ENCODE data around the gene NHLRC3.
"Not testable (repeated sequence)": the region's sequence is repeated elsewhere in the genome, so short reads cannot be mapped to it uniquely, and the experiment has no call there.

NHLRC3 gene

GRCh38 chr13:39047560-39047959, 9.3 kb downstream of the NHLRC3 start:
- Histone ChIP-seq H3K4me3 (ENCODE audit: low read length) (no peak overlapping the region), H3K27me3 (ENCODE audit: control insufficient read depth, insufficient read depth, low read length) (no peaks in the 10 kb centered on the region), H3K4me1 (ENCODE audit: control insufficient read depth, insufficient read depth, low read length) (no peaks in the 10 kb centered on the region), H3K9me3 (replicated peaks; ENCODE audit: low read length) (no peaks in the 10 kb centered on the region), H3K9ac (ENCODE audit: low read depth, low read length) (no peak overlapping the region), H3K36me3 (ENCODE audit: insufficient read depth, low read length) (no peaks in the 10 kb centered on the region), H3K4me2 (ENCODE audit: low read length) (no peak overlapping the region)

DNA sequence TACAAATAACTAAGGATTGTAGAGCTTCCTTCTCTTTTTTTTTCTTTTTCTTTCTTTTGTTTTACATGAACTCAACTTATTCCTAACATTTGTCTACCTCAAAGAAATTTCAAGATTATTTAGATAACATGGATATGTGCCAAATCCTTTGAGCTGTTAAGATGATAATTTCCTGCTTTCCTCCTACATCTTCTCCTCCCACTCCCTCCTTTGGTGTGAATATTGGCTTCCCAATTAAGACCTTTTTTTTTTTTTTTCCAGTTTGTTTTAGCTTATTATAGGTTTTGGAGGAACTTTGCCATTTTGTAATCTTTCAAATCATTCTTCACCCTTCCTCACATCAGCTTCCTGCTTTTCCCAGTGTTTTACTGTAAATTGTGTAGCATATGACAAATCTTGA, 10.6 kb downstream of the NHLRC3 start:
- no peaks in the 10 kb centered on the region for H3K9me3 ChIP-seq (replicated peaks; ENCODE audit: low read length)
- no peak overlapping the region for H3K4me3 ChIP-seq (ENCODE audit: low read length)
- no peaks in the 10 kb centered on the region for H3K36me3 ChIP-seq (ENCODE audit: insufficient read depth, low read length)
- no peak overlapping the region for H3K4me2 ChIP-seq (ENCODE audit: low read length)
- no peaks in the 10 kb centered on the region for H3K27me3 ChIP-seq (ENCODE audit: control insufficient read depth, insufficient read depth, low read length)
- H3K9ac ChIP-seq (ENCODE audit: low read depth, low read length) = no peak overlapping the region
- H3K4me1 ChIP-seq (ENCODE audit: control insufficient read depth, insufficient read depth, low read length) = no peaks in the 10 kb centered on the region

- Histone ChIP-seq H3K9ac (ENCODE audit: low read depth, low read length) (no peak overlapping the region), H3K4me3 (ENCODE audit: low read length) (no peak overlapping the region), H3K27me3 (ENCODE audit: control insufficient read depth, insufficient read depth, low read length) (no peaks in the 10 kb centered on the region), H3K4me2 (ENCODE audit: low read length) (no peak overlapping the region), H3K36me3 (ENCODE audit: insufficient read depth, low read length) (no peaks in the 10 kb centered on the region), H3K4me1 (ENCODE audit: control insufficient read depth, insufficient read depth, low read length) (no peaks in the 10 kb centered on the region), H3K9me3 (replicated peaks; ENCODE audit: low read length) (no peaks in the 10 kb centered on the region)
Measured at GRCh38 chr13:39049274-39049673, 11.0 kb downstream of the NHLRC3 start.

DNA sequence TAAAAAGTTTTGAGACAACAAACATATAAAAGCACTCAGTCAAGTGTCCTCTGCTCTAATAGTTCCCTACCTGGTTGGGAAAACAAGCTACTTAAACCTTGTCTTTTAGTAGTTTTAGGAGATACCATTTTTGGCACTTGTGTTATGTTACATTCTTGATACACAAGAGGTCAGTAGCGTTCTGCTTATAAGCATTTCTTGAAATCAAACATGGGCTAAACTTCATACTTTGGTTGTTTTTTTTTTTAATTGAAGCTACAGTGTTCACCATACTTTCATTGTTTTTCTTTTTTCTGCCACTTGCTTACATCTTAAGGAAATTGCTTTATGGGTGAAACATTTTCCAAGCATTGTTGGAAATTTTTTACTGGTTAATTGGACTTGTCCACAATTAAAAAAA, 12.9 kb downstream of the NHLRC3 start:
- H3K27me3 ChIP-seq (ENCODE audit: control insufficient read depth, insufficient read depth, low read length) = no peaks in the 10 kb centered on the region
- no peak overlapping the region for H3K4me2 ChIP-seq (ENCODE audit: low read length)
- no peak overlapping the region for H3K9ac ChIP-seq (ENCODE audit: low read depth, low read length)
- H3K4me3 ChIP-seq (ENCODE audit: low read length) = no peak overlapping the region
- H3K9me3 ChIP-seq (replicated peaks; ENCODE audit: low read length) = no peaks in the 10 kb centered on the region
- H3K4me1 ChIP-seq (ENCODE audit: control insufficient read depth, insufficient read depth, low read length) = no peaks in the 10 kb centered on the region
- H3K36me3 ChIP-seq (ENCODE audit: insufficient read depth, low read length) = no peaks in the 10 kb centered on the region

DNA sequence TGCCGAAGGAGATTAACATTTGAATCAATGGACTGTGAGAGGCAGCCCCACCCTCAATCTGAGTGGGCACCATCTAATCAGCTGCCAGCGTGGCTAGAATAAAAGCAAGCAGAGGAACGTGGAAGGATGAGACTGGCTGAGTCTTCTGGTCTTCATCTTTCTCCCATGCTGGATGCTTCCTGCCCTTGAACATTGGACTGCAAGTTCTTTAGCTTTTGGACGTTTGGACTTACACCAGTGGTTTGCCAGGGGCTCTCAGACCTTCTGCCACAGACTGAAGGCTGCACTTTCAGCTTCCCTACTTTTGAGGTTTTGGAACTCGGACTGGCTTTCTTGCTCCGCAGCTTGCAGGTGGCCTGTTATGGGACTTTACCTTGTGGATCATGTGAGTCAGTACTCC, 14.7 kb downstream of the NHLRC3 start:
- H3K4me3 ChIP-seq (ENCODE audit: low read length) = no peak overlapping the region
- H3K4me2 ChIP-seq (ENCODE audit: low read length) = no peak overlapping the region
- no peaks in the 10 kb centered on the region for H3K4me1 ChIP-seq (ENCODE audit: control insufficient read depth, insufficient read depth, low read length)
- no peaks in the 10 kb centered on the region for H3K36me3 ChIP-seq (ENCODE audit: insufficient read depth, low read length)
- no peaks in the 10 kb centered on the region for H3K27me3 ChIP-seq (ENCODE audit: control insufficient read depth, insufficient read depth, low read length)
- H3K9ac ChIP-seq (ENCODE audit: low read depth, low read length) = no peak overlapping the region
- H3K9me3 ChIP-seq (replicated peaks; ENCODE audit: low read length) = no peaks in the 10 kb centered on the region

- H3K4me1 ChIP-seq (ENCODE audit: control insufficient read depth, insufficient read depth, low read length) = no peaks in the 10 kb centered on the region
- no peaks in the 10 kb centered on the region for H3K36me3 ChIP-seq (ENCODE audit: insufficient read depth, low read length)
- H3K27me3 ChIP-seq (ENCODE audit: control insufficient read depth, insufficient read depth, low read length) = no peaks in the 10 kb centered on the region
- H3K9ac ChIP-seq (ENCODE audit: low read depth, low read length) = no peak overlapping the region
- no peak overlapping the region for H3K4me2 ChIP-seq (ENCODE audit: low read length)
- H3K4me3 ChIP-seq (ENCODE audit: low read length) = no peak overlapping the region
- no peaks in the 10 kb centered on the region for H3K9me3 ChIP-seq (replicated peaks; ENCODE audit: low read length)
Measured at GRCh38 chr13:39054112-39054511, 15.9 kb downstream of the NHLRC3 start.

DNA sequence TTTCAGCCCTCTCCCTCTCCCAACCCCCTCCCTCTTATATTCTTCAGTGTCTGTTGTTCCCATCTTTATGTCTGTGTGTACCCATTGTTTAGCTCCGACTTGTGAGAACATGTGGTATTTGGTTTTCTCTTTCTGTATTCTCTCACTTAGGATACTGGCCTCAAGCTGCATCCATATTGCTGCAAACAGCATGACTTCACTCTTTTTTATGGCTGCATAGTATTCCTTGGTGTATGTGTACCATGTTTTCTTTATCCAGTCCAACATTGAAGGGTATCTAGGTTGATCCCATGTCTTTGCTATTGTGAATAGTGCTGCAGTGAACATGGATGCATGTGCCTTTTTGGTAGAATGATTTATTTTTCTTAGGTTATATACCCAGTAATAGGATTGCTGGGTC, 17.8 kb downstream of the NHLRC3 start:
- Histone ChIP-seq H3K27me3 (ENCODE audit: control insufficient read depth, insufficient read depth, low read length) (no peaks in the 10 kb centered on the region), H3K36me3 (ENCODE audit: insufficient read depth, low read length) (no peaks in the 10 kb centered on the region), H3K9ac (ENCODE audit: low read depth, low read length) (no peak overlapping the region), H3K4me1 (ENCODE audit: control insufficient read depth, insufficient read depth, low read length) (no peaks in the 10 kb centered on the region), H3K4me3 (ENCODE audit: low read length) (no peak overlapping the region), H3K4me2 (ENCODE audit: low read length) (no peak overlapping the region), H3K9me3 (replicated peaks; ENCODE audit: low read length) (no peaks in the 10 kb centered on the region)

GRCh38 chr13:39058040-39058439, 19.8 kb downstream of the NHLRC3 start:
- no peak overlapping the region for H3K4me2 ChIP-seq (ENCODE audit: low read length)
- H3K36me3 ChIP-seq (ENCODE audit: insufficient read depth, low read length) = no peaks in the 10 kb centered on the region
- no peaks in the 10 kb centered on the region for H3K9me3 ChIP-seq (replicated peaks; ENCODE audit: low read length)

GRCh38 chr13:39062004-39062403, 23.7 kb downstream of the NHLRC3 start:
- H3K4me2 ChIP-seq (ENCODE audit: low read length) = no peak overlapping the region
- no peaks in the 10 kb centered on the region for H3K4me1 ChIP-seq (ENCODE audit: control insufficient read depth, insufficient read depth, low read length)
- no peak overlapping the region for H3K4me3 ChIP-seq (ENCODE audit: low read length)
- no peaks in the 10 kb centered on the region for H3K9me3 ChIP-seq (replicated peaks; ENCODE audit: low read length)
- no peaks in the 10 kb centered on the region for H3K27me3 ChIP-seq (ENCODE audit: control insufficient read depth, insufficient read depth, low read length)
- no peak overlapping the region for H3K9ac ChIP-seq (ENCODE audit: low read depth, low read length)
- H3K36me3 ChIP-seq (ENCODE audit: insufficient read depth, low read length) = no peaks in the 10 kb centered on the region

More at GRCh38 chr13:39058040-39058439, 19.8 kb downstream of the NHLRC3 start:
- Histone ChIP-seq H3K4me3 (ENCODE audit: low read length) (no peak overlapping the region), H3K9ac (ENCODE audit: low read depth, low read length) (no peak overlapping the region), H3K27me3 (ENCODE audit: control insufficient read depth, insufficient read depth, low read length) (no peaks in the 10 kb centered on the region), H3K4me1 (ENCODE audit: control insufficient read depth, insufficient read depth, low read length) (no peaks in the 10 kb centered on the region)

GRCh38 chr13:39072842-39073241, 34.6 kb downstream of the NHLRC3 start:
- Histone ChIP-seq H3K4me2 (ENCODE audit: low read length) (no peak overlapping the region), H3K36me3 (ENCODE audit: insufficient read depth, low read length) (no peaks in the 10 kb centered on the region), H3K4me1 (ENCODE audit: control insufficient read depth, insufficient read depth, low read length) (no peaks in the 10 kb centered on the region), H3K9ac (ENCODE audit: low read depth, low read length) (no peak overlapping the region), H3K9me3 (replicated peaks; ENCODE audit: low read length) (no peaks in the 10 kb centered on the region), H3K27me3 (ENCODE audit: control insufficient read depth, insufficient read depth, low read length) (peaks cover 45% of the 10 kb centered on the region), H3K4me3 (ENCODE audit: low read length) (no peak overlapping the region)

- Histone ChIP-seq H3K27me3 (ENCODE audit: control insufficient read depth, insufficient read depth, low read length) (peaks cover 45% of the 10 kb centered on the region), H3K4me2 (ENCODE audit: low read length) (no peak overlapping the region), H3K9ac (ENCODE audit: low read depth, low read length) (no peak overlapping the region), H3K36me3 (ENCODE audit: insufficient read depth, low read length) (no peaks in the 10 kb centered on the region), H3K4me3 (ENCODE audit: low read length) (no peak overlapping the region), H3K4me1 (ENCODE audit: control insufficient read depth, insufficient read depth, low read length) (no peaks in the 10 kb centered on the region), H3K9me3 (replicated peaks; ENCODE audit: low read length) (no peaks in the 10 kb centered on the region)
Measured at GRCh38 chr13:39073983-39074382, 35.7 kb downstream of the NHLRC3 start.

GRCh38 chr13:39086251-39086945, 48.1 kb downstream of the NHLRC3 start:
- not testable (repeated sequence) for H3K4me1 ChIP-seq (ENCODE audit: control insufficient read depth, insufficient read depth, low read length); H3K36me3 ChIP-seq (ENCODE audit: insufficient read depth, low read length); H3K9me3 ChIP-seq (replicated peaks; ENCODE audit: low read length); H3K4me2 ChIP-seq (ENCODE audit: low read length); H3K4me3 ChIP-seq (ENCODE audit: low read length); H3K9ac ChIP-seq (ENCODE audit: low read depth, low read length)
- H3K27me3 ChIP-seq (ENCODE audit: control insufficient read depth, insufficient read depth, low read length) = peaks cover 12% of the 10 kb centered on the region
